H1 (cell line): Measurements from ENCODE around the gene CFAP58. TPM values are rescaled to one million over a fixed set of nuclear protein-coding genes. Genes with fewer than 3 reads are reported as not detected.

Source experiments
- CHD2 ChIP-seq: IDR thresholded peaks from 2 replicates; pipeline ENCODE4 v1.6.1; 2012; ENCODE audit warnings: low read length, improper control_type of control experiment
- SIRT6 ChIP-seq: IDR thresholded peaks from one replicate; pipeline ENCODE4 v1.7.1; 2012; ENCODE audit warnings: low read length, inconsistent platforms
- polyA plus RNA-seq, 7 experiments: library from polyadenylated mRNA; depleted of rRNA in 3 of 7; stranded (reverse) in 5 of 7; unstranded in 2 of 7; fragments of >200 nt in 5 of 7; fragments of 200-250 nt in 2 of 7; gene quantifications; 1 replicate in 5 of 7; 2 replicates in 1 of 7; 4 replicates in 1 of 7; pipeline versions ENCODE4 v1.2.1 to v1.2.3, GENCODE V29; 2011 to 2013; ENCODE audit warnings: missing spikeins in 2 of 7, mixed read lengths in 2 of 7
- total RNA-seq: library from RNA; stranded (reverse); fragmentation: NEBNext Ultra II Directional; extraction: Animal tissue kit (Norgen Biotek cat#: 25700); gene quantifications from 2 replicates; pipeline ENCODE4 v1.2.1, GENCODE V29; 2021

The CFAP58 gene
- total and polyA plus RNA-seq, 2 of the 8 experiments (the other 6 are each of a cell fraction or from before 2014, with no cell fraction given), result 0.32 to 0.71 TPM

DNA sequence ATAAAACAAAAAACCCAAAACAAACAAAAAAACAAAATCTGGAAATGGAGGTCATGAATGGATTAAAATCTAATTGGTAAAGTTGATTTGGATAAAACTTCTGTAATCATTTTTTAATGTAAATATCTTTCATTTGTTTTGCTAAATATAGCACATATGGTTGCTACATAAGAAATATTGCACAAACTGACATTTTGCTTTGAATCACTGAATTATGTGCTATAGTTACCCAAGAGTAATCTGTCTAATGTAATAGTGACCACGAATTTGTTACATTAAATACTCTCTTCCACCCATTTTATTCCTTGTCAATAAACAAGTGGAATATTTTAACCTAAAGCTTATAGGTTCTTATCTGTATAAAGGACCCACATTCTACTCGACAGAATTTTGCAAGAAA lies 6.2 kb downstream of the CFAP58 start (continued):
- TF ChIP-seq CHD2, result no peak
- TF ChIP-seq SIRT6, result no peak
